GM19193 (cell line): Measurements from ENCODE around the gene KCNA5.

Experiments
- POLR2A ChIP-seq: IDR thresholded peaks from 4 replicates; pipeline ENCODE4 v1.6.1; 2011; ENCODE audit not compliant: insufficient read depth, insufficient read length; ENCODE audit errors: extremely low read depth

KCNA5 gene

DNA sequence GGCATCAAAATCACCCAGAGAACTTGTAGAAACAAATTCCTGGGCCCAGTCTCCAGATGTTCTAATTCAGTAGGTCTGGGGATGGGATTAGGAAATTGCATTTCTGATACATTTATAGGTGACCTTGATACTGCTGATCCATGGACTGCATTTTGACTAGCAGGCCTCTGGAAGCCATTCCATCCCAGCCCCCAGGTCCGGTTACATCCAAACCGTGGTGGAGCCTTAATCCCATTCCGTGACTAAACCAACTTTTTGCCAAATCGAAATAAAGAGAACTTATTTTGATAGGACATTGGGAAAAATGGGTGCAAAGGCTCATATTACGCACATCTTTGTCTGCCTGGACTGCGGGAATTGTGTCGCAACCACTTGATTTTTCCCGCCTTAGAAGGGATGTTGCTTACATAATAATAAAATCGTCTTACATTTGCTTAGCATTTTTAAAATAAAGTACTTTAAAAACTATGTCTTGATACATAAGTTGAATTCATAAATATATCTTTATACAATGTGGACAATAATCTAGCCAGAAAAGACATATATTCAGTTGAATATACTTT, 5.8 kb upstream of the KCNA5 start:
- no peak for TF ChIP-seq POLR2A

DNA sequence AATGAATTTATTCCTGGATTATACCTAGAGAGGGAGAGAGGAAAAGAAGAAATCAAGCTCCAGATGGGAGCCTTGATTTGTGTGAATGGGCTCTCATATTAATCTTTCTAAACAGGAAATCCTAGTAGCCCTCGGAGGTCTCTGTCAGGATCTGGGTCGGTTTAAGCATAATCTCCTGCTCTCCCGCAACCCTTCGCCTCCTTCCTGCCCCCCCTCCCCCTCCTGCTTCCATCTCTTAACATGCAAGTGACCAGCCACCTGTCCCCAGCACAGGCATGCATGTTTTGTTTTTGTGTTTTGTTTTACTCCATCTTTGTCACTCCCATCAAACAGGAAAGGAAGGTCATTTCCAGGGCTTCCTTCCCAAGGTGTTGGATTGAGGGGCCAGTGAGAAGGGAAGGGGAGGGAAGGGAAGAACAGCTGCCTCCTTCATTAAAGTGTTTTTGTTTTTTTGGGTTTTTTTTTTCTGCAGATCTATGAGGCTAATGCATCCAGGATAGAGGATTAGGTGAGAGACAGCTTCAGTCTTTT, 4.8 kb upstream of the KCNA5 start:
- TF ChIP-seq POLR2A: no peak

DNA sequence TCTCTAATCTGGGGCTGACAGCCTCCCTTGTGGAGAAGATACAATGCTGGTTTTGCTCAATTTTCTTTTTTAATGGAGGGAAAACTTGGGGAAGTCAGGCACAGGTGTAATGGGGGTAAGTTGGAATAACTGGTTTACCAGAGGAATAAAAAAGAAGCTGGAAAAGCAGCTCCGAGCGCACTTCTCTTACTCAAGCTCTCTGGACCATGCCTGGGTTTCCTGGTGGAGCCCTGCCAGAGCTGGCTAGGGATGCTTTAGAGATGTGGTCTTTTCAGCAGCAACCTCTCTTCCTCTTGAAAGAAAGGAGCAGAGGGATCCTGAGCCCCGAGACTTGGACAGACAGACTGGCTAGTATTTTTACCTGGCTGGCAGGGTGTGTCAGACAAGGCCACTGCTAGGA, 3.9 kb upstream of the KCNA5 start:
- TF ChIP-seq POLR2A: no peak

DNA sequence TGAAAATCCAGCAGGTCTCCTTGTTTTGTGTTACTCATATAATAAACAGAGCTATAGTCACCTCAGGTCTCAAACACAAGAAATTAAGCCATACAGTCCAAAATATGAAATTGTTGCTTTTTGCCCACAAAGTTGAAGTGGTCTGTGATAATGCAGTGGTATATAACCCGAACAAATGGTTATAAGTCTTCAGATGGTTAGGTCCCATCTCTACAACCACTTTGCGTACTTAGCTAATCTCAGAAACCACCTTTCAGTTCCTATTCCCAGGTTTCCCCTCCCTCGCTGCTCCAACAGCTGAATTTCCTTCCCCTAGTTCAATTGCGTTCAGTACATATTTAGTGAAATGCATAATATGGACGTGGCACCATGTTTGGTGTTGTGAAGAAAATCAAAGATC, 3.3 kb upstream of the KCNA5 start:
- TF ChIP-seq POLR2A: no peak

DNA sequence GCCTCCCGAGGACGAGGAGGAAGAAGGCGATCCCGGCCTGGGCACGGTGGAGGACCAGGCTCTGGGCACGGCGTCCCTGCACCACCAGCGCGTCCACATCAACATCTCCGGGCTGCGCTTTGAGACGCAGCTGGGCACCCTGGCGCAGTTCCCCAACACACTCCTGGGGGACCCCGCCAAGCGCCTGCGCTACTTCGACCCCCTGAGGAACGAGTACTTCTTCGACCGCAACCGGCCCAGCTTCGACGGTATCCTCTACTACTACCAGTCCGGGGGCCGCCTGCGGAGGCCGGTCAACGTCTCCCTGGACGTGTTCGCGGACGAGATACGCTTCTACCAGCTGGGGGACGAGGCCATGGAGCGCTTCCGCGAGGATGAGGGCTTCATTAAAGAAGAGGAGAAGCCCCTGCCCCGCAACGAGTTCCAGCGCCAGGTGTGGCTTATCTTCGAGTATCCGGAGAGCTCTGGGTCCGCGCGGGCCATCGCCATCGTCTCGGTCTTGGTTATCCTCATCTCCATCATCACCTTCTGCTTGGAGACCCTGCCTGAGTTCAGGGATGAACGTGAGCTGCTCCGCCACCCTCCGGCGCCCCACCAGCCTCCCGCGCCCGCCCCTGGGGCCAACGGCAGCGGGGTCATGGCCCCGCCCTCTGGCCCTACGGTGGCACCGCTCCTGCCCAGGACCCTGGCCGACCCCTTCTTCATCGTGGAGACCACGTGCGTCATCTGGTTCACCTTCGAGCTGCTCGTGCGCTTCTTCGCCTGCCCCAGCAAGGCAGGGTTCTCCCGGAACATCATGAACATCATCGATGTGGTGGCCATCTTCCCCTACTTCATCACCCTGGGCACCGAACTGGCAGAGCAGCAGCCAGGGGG, 979 bp downstream of the KCNA5 start:
- no peak for TF ChIP-seq POLR2A

DNA sequence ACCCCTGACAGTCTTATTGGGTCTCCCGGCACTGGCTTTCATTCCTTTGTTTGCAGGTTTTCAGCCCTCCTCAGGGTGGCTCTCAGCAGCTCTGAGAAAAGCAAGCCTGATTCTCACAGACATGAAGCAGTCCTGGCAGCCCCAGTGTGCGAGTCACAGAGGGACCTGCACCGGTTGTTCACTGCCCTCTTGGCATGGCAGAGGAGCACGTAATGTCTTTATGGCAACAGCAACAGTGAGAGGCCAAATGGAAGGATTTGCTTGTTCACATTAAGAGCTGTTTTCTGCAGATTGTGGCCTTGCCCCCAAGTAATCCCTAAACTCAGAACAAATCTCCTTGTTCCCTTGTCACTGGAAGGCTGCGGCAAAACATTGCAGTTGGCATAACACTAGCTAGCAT, 3.4 kb downstream of the KCNA5 start:
- no peak for TF ChIP-seq POLR2A

DNA sequence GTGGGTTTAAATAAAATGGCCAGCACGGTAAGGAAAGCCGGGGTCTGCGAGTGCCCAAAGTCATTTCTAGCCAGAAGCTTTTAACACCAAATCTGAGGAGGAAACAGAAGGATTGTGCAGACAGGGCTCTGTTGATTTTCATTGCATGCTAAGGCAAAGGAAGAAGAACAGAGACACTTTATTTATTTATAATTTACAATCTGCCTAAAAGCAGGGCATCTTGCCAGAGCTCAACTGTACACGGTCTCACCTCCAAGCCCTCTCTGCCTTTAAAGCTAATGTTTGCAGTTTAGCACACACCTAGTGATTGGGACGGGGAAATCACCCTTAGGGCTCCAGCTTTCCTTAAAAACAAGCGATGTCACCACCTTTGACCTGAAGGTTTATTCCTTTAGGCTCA, 4.0 kb downstream of the KCNA5 start:
- no peak for TF ChIP-seq POLR2A

DNA sequence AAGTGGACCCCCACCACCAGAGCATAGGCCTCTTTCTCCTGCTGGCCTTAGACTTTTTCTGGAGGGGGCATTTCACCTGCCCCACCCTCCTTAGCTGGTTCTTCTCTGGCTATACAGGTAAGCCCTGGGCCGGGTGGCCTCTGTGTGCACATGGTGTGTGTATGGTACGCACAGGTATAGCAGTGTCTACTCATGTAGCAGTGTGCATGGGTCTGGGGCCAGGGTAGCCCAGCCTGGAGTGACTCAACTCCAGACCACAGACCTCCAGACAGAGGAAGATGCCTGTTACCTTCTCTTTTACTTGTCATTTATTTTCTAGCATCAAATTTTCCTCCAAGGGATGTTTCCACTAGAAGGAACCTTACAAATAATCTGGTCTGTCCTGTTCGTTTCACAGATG, 6.9 kb downstream of the KCNA5 start:
- TF ChIP-seq POLR2A: no peak

DNA sequence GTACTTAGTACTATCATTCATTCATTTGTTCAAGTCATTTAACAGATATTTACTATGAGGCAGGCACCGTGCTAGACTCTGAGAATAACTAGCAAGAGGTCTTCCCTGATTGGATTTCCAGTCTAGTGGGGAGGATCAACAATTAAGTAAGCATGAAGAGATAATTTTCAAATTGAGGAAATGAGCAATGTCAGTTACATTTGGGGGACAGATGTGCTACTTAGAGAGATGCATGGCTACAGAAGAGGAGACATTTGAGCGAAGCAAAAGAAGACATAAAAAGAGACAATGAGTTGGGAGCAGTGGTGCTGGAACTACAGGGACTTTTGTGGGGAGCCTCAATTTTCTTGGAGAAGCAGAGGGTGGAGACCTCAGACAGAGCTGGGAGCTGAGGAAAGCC, 7.7 kb downstream of the KCNA5 start:
- no peak for TF ChIP-seq POLR2A

DNA sequence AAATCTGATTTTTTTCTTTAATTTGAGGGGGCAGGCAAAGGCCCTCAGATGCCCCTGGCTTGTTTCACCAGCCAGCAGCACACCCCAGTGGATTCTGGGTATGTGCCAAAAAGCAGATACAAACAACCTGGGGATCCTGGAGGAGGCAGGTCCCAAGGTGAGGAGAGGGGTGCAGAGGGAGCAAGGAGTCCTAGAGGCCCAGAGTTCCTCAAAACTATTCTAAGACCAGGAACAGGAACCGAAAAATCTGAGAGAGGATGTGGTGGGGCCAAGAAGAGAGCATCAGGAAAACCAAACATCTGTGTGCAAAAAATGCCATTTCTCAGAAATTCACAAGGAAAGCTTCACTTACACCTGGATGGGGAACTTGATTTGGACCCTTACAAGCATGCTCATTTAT, 8.2 kb downstream of the KCNA5 start:
- TF ChIP-seq POLR2A: no peak

DNA sequence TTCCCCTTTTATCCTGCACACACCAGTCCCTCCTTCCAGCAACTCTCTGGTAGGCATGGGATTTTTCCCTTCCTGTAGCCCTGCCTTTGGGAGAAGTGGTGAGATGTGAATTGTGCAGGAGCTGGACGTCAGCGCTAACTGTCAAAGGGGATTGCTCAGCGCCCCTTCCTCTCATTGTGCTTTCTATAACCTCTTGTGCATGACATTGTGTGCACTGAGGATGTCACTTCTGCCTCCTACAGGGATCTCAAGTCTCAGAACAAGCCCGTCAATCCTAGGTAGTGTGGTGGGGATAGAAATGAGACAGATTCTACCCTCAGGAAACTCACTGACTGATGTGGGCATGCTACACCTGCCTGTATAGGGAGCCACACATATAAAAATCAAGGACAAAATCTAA, 8.7 kb downstream of the KCNA5 start:
- TF ChIP-seq POLR2A: no peak

DNA sequence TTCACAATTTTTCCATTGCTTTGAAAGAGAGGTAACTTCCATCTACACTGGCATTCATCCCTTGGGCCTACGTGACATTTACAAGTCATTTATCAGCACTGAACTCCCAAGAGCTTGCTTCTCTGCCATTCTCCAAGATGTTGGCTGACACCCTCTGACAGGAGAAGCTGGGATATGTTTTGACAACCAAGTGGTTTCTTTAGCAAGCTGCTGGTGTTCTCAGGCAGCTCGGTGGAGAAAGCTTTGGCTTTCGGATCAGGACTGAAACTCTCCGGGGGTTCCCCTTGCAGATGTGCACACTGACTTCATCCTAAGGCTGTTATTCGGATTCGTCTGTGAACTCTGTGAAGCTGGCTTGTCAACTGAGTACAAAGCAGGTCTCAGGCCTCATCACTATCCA, 15.7 kb downstream of the KCNA5 start:
- no peak for TF ChIP-seq POLR2A

DNA sequence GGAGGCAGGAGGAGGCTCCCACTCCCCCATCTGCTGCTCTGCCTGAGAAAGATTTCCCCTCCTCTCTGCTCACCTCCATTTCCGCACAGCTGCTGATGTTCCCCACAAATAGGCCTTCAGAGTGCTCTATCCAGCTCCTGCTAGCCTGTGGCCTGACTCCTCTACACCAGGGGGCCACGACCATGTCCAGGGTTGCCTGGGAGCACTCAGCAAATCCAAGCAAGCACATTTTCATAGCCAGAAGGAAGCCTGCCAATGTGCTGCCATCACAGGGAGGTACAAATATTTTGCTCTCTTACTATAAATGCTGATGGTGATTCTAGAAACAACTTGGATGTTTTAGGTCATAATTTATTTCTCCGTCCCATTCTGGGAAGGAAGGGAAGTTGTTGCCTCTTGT, 17.3 kb downstream of the KCNA5 start:
- no peak for TF ChIP-seq POLR2A

DNA sequence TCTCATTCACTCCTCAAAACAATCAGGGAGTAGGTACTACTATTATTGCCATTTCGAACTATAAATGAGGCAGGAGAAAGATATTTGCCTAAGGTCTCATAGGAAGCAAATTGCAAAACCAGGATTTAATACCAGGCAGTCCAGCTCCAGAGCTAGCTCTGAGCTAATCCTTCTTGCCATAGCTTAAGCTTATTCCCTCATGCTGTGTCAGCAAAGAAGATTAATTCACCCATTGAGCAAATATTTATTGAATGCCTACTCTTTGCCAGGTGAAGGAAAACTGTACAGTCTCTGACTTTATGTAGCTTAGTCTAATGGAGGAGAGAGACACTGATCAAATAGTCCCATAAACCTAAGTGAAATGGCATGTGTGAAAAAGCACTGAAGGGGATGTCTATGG, 19.5 kb downstream of the KCNA5 start:
- TF ChIP-seq POLR2A: no peak

DNA sequence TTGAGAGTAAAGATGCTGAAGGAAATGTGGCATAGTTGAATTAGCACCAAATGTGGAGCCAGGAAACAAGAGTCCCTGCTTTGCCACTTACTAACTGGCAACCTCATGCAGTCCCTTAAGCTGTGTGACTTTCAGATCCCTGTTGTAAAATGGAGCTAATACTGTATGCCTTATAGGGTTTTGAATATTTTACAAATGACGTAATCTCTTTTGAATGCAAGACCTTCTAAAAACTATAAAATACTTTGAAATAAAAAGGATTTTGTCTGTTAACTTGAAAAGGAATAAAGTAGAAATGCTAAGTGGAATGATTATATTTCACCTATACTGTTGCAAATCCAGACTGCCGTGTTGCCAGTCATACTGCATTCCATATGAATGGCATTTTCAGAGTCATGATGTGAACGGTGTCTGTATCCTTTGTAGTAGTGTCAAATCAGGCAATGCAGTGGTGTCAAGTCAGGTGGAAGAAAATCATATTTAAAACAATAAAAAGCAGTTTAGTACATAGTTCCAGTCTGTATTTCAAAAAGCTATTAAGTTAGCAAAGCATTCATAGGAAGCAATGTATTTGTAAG, 21.3 kb downstream of the KCNA5 start:
- TF ChIP-seq POLR2A: no peak

DNA sequence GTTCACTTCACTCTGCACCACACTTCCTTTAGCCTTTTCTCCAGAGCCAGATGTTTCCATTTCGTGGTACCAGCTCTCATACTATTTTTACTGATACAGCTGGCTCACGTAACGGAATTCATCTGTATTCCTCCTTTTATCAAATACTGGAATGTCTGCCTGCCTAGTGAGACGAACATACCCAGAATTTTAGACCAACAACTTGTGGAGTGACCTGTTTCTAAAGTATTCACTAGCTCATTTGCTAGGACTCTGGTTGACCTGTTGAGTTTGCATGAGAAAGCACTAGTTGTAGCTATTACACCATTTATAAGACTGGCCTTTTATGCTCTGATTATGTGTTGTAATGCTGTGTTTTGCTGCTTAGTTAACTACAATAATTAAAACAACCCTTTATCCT, 22.6 kb downstream of the KCNA5 start:
- no peak for TF ChIP-seq POLR2A
